Measurements from ENCODE around the gene ST3GAL4.
"Not testable (repeated sequence)": the region's sequence is repeated elsewhere in the genome, so short reads cannot be mapped to it uniquely, and the experiment has no call there.

The ST3GAL4 gene, protein sequence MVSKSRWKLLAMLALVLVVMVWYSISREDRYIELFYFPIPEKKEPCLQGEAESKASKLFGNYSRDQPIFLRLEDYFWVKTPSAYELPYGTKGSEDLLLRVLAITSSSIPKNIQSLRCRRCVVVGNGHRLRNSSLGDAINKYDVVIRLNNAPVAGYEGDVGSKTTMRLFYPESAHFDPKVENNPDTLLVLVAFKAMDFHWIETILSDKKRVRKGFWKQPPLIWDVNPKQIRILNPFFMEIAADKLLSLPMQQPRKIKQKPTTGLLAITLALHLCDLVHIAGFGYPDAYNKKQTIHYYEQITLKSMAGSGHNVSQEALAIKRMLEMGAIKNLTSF

DNA sequence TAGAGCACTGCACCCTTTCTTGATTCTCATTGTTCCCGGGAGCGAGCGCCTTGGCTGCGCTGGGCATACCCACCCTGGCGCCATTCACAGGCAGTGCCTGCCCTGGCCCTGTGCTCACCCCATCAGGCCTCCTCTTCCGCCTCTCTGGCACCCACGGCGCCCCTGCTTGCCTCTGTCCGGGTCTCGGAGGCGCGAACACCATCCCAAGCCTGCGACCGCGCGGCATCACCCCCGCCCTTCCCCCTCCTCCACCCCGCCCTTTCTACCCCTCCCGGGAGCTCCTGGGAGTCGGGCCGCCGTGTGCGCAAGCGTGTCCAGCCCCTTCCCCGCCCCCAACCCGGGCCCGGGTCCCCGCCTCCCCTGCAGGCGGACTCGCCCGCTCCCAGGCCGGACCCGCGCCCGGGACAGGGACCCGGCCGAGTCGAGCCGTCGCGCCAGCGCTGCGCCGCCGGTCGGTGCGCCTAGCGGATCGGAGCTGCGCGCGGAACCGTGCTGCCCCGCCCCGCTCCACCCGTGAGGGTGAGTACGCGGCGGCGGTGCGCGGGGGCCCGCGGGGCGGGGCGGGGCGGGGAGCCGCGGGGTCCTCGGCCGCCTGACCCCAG, at the start of gene ST3GAL4:
ST3GAL4 (plus strand) TSS at position 363 of the 602 bp plus-strand sequence. CDS start 50,470 bp downstream, outside the sequence.
- DNase-seq (ENCODE audit: low read depth in 2 of 2), result peak; percentile 23 to 42

DNA sequence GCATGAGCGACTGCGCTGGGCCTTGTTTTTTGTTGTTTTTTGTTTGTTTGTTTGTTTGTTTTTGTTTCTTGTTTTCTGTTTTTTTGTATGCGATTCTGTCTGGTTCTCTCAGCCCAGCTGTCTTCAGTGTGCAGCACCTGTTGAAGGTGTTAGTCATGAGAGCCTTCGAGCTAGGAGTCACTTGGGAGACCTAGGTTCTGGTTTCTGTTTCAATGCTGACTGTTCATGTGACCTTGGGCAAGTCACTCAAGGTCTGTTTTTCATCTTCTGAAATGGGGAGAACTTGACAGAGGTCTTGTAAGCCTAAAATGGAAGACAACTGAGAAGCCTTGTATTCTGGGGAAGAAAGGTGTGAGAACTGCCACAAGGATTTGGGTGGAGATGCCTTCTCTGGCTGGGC, 49.8 kb upstream of the ST3GAL4 start:
- no peak for DNase-seq (ENCODE audit: low read depth in 2 of 2)

- DNase-seq (ENCODE audit: low read depth in 2 of 2), result no peak
Measured at GRCh38 chr11:126307706-126308105, 47.8 kb upstream of the ST3GAL4 start.

- DNase-seq (ENCODE audit: low read depth in 2 of 2), result no peak
Measured at GRCh38 chr11:126308271-126308671, 47.2 kb upstream of the ST3GAL4 start.

GRCh38 chr11:126308771-126309170, 46.7 kb upstream of the ST3GAL4 start:
- DNase-seq (ENCODE audit: low read depth in 2 of 2), result not testable (repeated sequence)

GRCh38 chr11:126310200-126310991, 45.1 kb upstream of the ST3GAL4 start:
- DNase-seq (ENCODE audit: low read depth in 2 of 2), result peak in 1 of 2 donors; percentile 36

DNA sequence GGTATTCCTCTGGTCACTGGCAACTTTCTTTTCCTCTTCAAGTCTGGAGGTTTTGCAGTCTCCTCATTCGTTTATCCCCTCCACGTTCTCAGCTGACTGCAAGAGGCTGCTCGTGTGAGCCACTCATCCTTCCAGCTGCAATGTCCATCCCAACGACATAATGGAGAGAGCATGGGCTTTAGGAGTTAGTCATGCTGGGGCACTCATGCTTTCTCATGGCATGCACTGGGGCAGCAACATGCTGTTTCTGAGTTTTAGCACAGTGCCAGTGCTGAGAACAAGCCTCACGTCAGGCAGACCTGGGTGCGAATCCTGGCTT, 44.5 kb upstream of the ST3GAL4 start:
- no peak for DNase-seq (ENCODE audit: low read depth in 2 of 2)

DNA sequence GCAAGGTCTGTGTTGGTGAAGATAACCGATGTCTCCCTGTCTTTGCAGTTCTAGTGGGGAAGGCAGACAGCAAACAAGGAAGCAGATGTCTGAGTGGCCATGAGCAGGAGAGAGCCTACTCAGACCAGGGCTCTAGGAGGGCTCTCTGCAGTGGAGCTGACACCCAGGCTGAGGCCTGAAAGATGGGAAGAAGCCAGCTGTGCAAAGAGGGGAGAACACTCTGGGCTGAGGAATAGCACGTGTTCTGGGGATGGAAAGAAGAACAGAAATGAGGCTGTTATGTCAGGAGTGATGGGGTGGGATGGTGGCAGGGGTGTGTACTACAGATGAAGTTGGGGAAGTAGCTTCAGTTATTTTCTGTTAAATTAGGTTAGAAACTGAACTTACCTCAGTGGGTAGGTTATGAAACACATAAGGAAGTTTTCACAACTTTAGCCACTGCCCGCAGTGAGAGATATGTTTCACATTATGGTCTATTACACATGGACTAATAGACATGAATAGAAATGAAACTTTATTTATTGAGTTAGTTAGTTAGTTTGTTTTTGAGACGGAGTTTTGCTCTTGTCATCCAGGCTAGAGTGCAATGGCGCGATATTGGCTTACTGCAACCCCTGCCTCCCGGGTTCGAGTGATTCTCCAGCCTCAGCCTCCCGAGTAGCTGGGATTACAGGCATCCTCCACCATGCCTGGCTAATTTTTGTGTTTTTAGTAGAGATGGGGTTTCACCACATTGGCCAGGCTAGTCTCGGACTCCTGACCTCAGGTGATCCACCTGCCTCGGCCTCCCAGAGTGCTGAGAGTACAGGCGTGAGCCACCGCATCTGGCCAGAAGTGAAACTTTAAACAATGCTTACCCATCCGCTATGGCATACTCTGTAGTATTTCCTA, 43.8 kb upstream of the ST3GAL4 start:
- no peak for DNase-seq (ENCODE audit: low read depth in 2 of 2)

- no peak for DNase-seq (ENCODE audit: low read depth in 2 of 2)
Measured at GRCh38 chr11:126312961-126313360, 42.5 kb upstream of the ST3GAL4 start.

DNA sequence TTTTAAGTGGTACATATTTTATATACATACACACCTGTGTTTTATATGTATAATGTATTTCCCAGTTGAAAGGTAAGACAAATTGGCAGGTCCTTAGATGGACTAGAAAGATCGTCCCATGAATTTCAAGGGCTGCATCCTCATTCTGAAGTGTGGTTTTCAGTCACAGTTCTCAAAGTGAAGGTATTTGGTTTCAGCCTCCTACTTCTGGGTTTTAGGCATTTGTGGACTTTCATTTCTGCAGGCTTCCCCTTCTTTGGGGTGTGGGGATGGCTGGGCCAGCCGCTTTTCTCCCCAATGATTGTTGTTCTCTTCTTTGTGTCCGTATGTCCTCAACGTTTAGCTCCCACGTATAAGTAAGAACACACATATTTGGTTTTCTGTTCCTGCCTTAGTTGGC, 41.7 kb upstream of the ST3GAL4 start:
- no peak for DNase-seq (ENCODE audit: low read depth in 2 of 2)

- no peak for DNase-seq (ENCODE audit: low read depth in 2 of 2)
Measured at GRCh38 chr11:126317432-126317755, 38.1 kb upstream of the ST3GAL4 start.

DNA sequence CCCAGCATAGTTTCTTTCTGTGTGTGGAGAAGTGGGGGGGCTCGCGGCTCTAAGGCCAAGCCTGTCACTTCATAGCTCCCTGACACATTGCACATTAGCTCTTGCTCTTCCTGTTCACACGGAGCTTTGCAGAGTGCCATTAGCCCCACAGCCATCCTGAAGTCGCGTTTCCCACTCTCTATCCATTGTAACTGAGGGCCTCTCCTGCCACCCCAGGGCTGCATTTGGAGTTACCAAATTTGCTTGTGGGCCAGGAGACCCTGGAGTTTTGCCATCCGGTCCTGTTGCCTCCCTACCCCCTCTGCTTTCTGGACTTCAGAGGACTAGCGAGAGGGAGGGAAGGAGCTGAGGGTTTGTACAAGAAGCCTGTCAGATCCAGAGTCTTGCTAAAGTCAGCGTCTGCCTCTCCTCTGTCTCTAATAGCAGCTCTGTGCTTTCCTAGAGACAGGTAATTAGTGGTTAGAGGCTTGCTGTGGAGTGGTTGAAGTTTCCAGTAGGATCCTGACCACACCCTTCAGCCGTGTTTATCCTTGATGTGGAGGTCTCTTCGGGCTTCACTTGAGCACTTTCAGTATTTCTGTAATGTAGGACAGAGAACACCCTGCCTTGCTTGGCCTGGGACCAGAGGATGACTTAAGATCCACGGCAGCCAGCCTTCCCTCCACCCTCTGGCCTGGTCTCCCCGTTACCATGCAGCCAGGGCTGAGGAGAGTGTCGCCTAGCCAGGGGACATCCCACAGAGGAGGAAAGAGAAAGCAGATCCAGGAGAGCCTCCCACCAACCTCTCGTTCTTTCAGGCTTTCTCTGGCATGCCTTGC, 37.5 kb upstream of the ST3GAL4 start:
- DNase-seq (ENCODE audit: low read depth in 2 of 2), result no peak

DNA sequence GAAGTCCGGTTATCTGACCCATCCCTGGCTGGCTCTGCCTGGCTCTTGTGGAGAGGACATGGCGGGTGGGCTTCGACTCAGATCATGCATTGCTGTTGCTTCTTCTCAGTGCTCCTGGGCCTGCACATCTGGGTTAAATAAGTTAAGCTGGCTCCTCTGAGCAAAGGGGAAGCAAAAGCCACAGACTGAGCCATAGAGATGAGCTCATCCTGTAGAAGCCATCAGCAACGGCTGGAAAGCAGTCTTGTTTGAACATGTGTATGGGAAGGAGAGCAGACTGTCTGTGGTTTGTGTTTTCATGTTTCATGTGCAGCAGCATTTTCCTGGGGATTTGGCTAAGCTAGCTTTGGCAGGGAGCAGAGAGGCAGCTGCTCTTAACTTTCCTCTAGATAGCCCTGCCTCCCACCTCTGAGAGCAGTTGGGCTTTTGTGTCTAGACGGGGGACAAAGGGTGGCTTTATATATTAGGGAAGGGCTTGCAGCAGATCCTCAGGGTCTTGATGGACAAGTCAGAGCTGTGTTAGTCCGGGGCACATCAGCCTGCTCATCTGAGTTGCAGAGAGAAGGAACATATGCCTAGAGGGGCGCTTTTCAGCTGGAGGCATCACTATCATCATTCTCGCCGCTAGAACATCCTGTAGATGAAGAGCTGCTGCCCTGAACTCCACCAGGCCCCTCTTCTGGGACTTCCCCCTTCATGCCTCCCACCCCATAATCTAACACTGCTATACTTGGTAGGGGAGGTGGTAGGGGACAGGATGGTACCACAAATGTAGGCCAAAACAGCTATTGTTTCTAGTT, 36.7 kb upstream of the ST3GAL4 start:
- DNase-seq (ENCODE audit: low read depth in 2 of 2), result no peak

GRCh38 chr11:126319374-126319740, 36.1 kb upstream of the ST3GAL4 start:
- no peak for DNase-seq (ENCODE audit: low read depth in 2 of 2)

DNA sequence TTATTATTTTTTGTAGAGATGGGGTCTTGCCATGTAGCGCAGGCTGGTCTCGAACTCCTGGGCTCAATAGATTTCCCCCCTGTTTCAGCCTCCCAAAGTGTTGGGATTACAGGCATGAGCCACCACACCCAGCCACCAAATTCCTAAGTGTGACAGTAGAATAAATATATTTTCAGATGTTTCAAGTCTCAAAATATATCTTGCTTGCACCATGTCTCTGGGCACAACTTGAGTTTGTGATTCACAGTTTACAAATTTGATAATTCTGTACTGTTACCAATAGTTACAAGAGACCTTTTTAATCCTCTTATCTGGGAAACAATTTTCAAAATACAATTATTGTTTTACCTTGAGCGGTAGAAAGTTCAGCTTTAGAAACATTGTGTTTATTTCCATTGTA, 32.5 kb upstream of the ST3GAL4 start:
- no peak for DNase-seq (ENCODE audit: low read depth in 2 of 2)

GRCh38 chr11:126327281-126328000, 28.0 kb upstream of the ST3GAL4 start:
- DNase-seq (ENCODE audit: low read depth in 2 of 2), result no peak

GRCh38 chr11:126328001-126328390, 27.5 kb upstream of the ST3GAL4 start:
- DNase-seq (ENCODE audit: low read depth in 2 of 2), result no peak

GRCh38 chr11:126328444-126328843, 27.0 kb upstream of the ST3GAL4 start:
- DNase-seq (ENCODE audit: low read depth in 2 of 2), result no peak

- no peak for DNase-seq (ENCODE audit: low read depth in 2 of 2)
Measured at GRCh38 chr11:126328938-126329643, 26.4 kb upstream of the ST3GAL4 start.

Data from stimulated activated CD8-positive, alpha-beta memory T cell treated with anti-CD3 and anti-CD28 coated beads, Interleukin-7, amount 100 ng/mL, for 1 hour (primary cell).